Progenitor cell of endocrine pancreas (in vitro differentiated cells): Measurements from ENCODE around the gene HHEX. TPM values are rescaled to one million over a fixed set of nuclear protein-coding genes. Genes with fewer than 3 reads are reported as not detected.

ENCODE experiments used
- DNase-seq: peaks from one replicate; pipeline ENCODE4 v3.0.0; 2021; ENCODE audit warnings: low spot score; ENCODE audit not compliant: unreplicated experiment
- H3K27ac Mint-ChIP-seq: 2 replicates; pipeline ENCODE4 v1.8.0; 2021; ENCODE audit warnings: mild to moderate bottlenecking, moderate library complexity, mixed read lengths
- H3K27me3 Mint-ChIP-seq: 2 replicates; pipeline ENCODE4 v1.8.0; 2021; ENCODE audit warnings: mixed read lengths
- H3K36me3 Mint-ChIP-seq: 2 replicates; pipeline ENCODE4 v1.8.0; 2022; ENCODE audit warnings: mixed read lengths; ENCODE audit not compliant: insufficient read depth
- H3K4me1 Mint-ChIP-seq: 2 replicates; pipeline ENCODE4 v1.8.0; 2021; ENCODE audit warnings: low read depth, mixed read lengths
- H3K4me3 Mint-ChIP-seq: 2 replicates; pipeline ENCODE4 v1.8.0; 2021; ENCODE audit warnings: low read depth, mild to moderate bottlenecking, moderate library complexity, mixed read lengths
- H3K9me3 Mint-ChIP-seq: 2 replicates; pipeline ENCODE4 v1.8.0; 2021; ENCODE audit warnings: low read depth, mixed read lengths
- total RNA-seq: library from RNA; stranded (reverse); gene quantifications from 2 replicates; pipeline ENCODE4 v1.2.1, GENCODE V29; 2021
- TF ChIP-seq, protein P1 (sequence below): fragments of 200-600 bp; sonication (generic); IDR thresholded peaks from one replicate; pipeline ENCODE4 v1.5.0; 2021; ENCODE audit warnings: antibody characterized with exemption, mild to moderate bottlenecking; ENCODE audit not compliant: unreplicated experiment

The HHEX gene
- total RNA-seq, 1 donor from 2014 or later: 39.3 TPM

GRCh38 chr10:92693534-92693893 lies 3.8 kb downstream of the HHEX start:
- Mint-ChIP-seq H3K4me1 (peaks cover 51% of the 10 kb centered on the region), H3K4me3 (peak overlapping the region; percentile 74), H3K9me3 (no peaks in the 10 kb centered on the region), H3K36me3 (peaks cover 2% of the 10 kb centered on the region), H3K27me3 (peaks cover under 1% of the 10 kb centered on the region), H3K27ac (no peak overlapping the region)
- no peak for DNase-seq
- TF ChIP-seq, protein P1, sequence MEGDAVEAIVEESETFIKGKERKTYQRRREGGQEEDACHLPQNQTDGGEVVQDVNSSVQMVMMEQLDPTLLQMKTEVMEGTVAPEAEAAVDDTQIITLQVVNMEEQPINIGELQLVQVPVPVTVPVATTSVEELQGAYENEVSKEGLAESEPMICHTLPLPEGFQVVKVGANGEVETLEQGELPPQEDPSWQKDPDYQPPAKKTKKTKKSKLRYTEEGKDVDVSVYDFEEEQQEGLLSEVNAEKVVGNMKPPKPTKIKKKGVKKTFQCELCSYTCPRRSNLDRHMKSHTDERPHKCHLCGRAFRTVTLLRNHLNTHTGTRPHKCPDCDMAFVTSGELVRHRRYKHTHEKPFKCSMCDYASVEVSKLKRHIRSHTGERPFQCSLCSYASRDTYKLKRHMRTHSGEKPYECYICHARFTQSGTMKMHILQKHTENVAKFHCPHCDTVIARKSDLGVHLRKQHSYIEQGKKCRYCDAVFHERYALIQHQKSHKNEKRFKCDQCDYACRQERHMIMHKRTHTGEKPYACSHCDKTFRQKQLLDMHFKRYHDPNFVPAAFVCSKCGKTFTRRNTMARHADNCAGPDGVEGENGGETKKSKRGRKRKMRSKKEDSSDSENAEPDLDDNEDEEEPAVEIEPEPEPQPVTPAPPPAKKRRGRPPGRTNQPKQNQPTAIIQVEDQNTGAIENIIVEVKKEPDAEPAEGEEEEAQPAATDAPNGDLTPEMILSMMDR: no peak

- TF ChIP-seq, protein P1: no peak
- peak; percentile 16 for DNase-seq
- H3K27me3 Mint-ChIP-seq: no peaks in the 10 kb centered on the region
- peaks cover 2% of the 10 kb centered on the region for H3K36me3 Mint-ChIP-seq
- H3K9me3 Mint-ChIP-seq: no peaks in the 10 kb centered on the region
- peak overlapping the region; percentile 58 for H3K4me3 Mint-ChIP-seq
- peak overlapping the region; percentile 96 for H3K27ac Mint-ChIP-seq
- H3K4me1 Mint-ChIP-seq: peaks cover 59% of the 10 kb centered on the region
Observed at GRCh38 chr10:92695679-92696605, 6.2 kb downstream of the HHEX start.

- Mint-ChIP-seq H3K27me3 (no peaks in the 10 kb centered on the region), H3K9me3 (no peaks in the 10 kb centered on the region), H3K36me3 (peaks cover 2% of the 10 kb centered on the region), H3K4me3 (peak overlapping the region; percentile 52), H3K27ac (peak overlapping the region; percentile 96), H3K4me1 (peaks cover 61% of the 10 kb centered on the region)
- TF ChIP-seq, protein P1: no peak
- no peak for DNase-seq
Observed at GRCh38 chr10:92696606-92697383, 7.0 kb downstream of the HHEX start.

DNA sequence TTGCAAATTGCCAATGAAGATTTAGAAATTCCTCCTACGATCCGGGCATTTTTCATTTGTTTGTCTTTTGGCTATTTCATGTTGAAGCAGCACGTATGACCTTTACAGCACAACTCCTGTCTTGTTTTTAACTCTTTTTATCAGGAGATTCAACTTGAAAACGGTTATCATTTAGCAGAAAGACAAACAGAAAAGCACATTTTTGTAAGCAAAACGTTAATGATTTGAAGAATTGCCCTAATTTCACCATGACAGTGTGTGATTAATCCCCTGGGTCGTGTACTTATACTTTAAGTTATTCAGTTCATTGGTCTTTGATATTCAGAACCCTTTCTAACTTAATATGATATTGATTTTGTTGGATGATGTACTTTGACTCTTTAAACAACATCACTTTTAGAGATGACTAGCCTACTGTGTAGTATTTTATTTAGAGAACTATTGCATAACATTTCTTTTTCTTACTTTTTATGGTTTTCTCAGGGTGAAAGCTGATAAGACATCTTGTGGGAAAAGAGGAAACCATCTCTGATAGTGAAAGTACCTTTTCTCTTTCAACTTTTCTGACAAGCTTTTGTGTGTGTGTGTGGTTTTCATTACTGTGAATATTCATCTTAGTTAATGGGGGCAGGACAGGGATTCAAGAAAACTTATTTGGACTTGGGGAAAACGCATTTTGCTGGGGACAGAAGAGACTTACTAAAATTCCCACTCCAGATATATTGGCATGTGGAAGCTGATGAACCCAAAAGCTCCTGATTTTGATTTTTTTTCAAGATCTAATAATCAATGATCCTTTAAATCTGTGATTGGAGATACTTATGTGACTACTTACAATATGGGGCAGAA lies 8.1 kb downstream of the HHEX start:
- peak overlapping the region; percentile 96 for H3K27ac Mint-ChIP-seq
- peak overlapping the region; percentile 37 for H3K4me3 Mint-ChIP-seq
- no peaks in the 10 kb centered on the region for H3K36me3 Mint-ChIP-seq
- TF ChIP-seq, protein P1: no peak
- H3K27me3 Mint-ChIP-seq: peaks cover 1% of the 10 kb centered on the region
- DNase-seq: no peak
- H3K9me3 Mint-ChIP-seq: no peaks in the 10 kb centered on the region
- H3K4me1 Mint-ChIP-seq: peaks cover 52% of the 10 kb centered on the region

DNA sequence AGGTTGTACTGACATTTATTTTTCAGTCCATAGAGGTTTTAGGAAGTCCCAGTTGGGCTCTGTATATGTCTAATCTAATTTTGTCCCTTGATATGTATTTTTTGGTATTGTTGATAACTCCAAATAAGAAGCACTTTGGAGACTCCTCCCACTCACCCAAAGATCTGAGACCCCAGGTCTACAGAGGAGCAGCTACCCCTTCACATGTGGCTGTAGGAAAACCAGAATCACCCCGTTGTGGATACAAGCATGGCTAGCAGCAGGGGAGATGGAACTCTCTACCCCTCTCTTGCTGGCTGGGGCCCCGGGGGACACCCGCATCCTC lies 9.4 kb downstream of the HHEX start:
- Mint-ChIP-seq H3K36me3 (no peaks in the 10 kb centered on the region), H3K4me3 (peak overlapping the region; percentile 67), H3K27me3 (peaks cover 3% of the 10 kb centered on the region), H3K9me3 (no peaks in the 10 kb centered on the region), H3K27ac (no peak overlapping the region), H3K4me1 (peaks cover 44% of the 10 kb centered on the region)
- TF ChIP-seq, protein P1: no peak
- no peak for DNase-seq
